ENCODE results near the gene SMDT1. TPM values are rescaled to one million over a fixed set of nuclear protein-coding genes. Genes with fewer than 3 reads are reported as not detected.
"Not testable (repeated sequence)": the region's sequence is repeated elsewhere in the genome, so short reads cannot be mapped to it uniquely, and the experiment has no call there.

The SMDT1 gene
- total RNA-seq, 6 experiments from 2014 or later = 6.7 to 78.1 (median 60.9) TPM

DNA sequence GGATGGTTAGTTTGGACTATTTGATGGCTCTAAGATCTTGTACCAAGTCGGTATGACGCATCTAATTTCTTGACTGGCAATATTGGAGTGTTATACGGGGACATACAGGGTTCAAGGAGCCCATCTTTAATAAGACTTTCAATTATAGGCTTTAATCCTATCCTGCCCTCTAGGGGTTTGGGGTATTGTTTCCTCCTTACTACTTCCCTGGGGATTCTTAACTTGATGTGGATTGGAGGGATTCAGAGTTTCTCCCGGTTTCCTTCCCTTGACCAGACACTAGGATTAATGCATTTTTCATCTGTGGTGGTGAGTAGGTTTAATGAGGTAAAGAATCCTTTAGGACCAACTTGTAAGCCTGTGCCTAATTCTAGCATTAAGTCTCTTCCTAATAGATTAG is 32.3 kb downstream of the SMDT1 start:
- no peak overlapping the region for H3K4me3 ChIP-seq
- peaks cover 0 to 9% (median 0%) of the 10 kb centered on the region in 4 donors for H3K4me1 ChIP-seq
- 68% methylated on average over 3 of the region's 4 CpGs for WGBS (ENCODE audit: insufficient coverage, low coverage, low lambda C conversion rate, missing lambda C conversion rate)
- H3K27me3 ChIP-seq = no peaks in the 10 kb centered on the region
- ATAC-seq = no peak
- no peak for DNase-seq
- H3K27ac ChIP-seq = no peak overlapping the region
- TF ChIP-seq, protein P1, sequence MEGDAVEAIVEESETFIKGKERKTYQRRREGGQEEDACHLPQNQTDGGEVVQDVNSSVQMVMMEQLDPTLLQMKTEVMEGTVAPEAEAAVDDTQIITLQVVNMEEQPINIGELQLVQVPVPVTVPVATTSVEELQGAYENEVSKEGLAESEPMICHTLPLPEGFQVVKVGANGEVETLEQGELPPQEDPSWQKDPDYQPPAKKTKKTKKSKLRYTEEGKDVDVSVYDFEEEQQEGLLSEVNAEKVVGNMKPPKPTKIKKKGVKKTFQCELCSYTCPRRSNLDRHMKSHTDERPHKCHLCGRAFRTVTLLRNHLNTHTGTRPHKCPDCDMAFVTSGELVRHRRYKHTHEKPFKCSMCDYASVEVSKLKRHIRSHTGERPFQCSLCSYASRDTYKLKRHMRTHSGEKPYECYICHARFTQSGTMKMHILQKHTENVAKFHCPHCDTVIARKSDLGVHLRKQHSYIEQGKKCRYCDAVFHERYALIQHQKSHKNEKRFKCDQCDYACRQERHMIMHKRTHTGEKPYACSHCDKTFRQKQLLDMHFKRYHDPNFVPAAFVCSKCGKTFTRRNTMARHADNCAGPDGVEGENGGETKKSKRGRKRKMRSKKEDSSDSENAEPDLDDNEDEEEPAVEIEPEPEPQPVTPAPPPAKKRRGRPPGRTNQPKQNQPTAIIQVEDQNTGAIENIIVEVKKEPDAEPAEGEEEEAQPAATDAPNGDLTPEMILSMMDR (IDR thresholded peaks at IDR 0.05) = no peak
- H3K9me3 ChIP-seq = no peaks in the 10 kb centered on the region
- H3K36me3 ChIP-seq = no peaks in the 10 kb centered on the region
- intact Hi-C loops (cut with DNase I) = no loop called here

- DNase-seq; H3K4me1 ChIP-seq; H3K36me3 ChIP-seq; intact Hi-C loops (cut with DNase I); H3K4me3 ChIP-seq; H3K9me3 ChIP-seq; H3K27ac ChIP-seq; H3K27me3 ChIP-seq; ATAC-seq: not testable (repeated sequence)
- TF ChIP-seq, protein P1 (IDR thresholded peaks at IDR 0.05) = peak; percentile 16 to 38 (median 22)
- WGBS (ENCODE audit: insufficient coverage, low coverage, low lambda C conversion rate, missing lambda C conversion rate) = 3% methylated on average over 4 of the region's 4 CpGs
Measured at GRCh38 chr22:42112793-42113192, 33.3 kb downstream of the SMDT1 start.

DNA sequence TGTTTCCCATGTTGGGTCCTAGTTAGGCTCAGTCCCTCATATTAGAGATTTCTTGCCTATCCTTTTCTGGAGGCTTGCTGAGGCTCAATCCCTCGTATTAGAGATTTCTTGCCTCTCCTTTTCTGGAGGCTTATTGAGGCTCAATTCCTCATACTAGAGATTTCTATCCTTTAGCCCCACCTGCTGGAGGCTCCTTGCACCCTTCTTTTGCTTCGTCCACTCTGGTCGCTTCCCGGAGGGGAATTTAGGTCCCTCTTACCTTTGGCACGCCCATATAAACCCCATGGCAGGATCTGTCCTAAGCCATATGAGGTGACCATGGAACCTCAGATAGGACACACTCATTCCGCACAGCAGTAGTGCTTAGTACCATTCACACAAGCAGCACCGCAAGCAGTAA is 35.2 kb downstream of the SMDT1 start:
- intact Hi-C loops (cut with DNase I) = no loop called here
- ATAC-seq = peak in 1 of 4 donors; percentile 30

DNA sequence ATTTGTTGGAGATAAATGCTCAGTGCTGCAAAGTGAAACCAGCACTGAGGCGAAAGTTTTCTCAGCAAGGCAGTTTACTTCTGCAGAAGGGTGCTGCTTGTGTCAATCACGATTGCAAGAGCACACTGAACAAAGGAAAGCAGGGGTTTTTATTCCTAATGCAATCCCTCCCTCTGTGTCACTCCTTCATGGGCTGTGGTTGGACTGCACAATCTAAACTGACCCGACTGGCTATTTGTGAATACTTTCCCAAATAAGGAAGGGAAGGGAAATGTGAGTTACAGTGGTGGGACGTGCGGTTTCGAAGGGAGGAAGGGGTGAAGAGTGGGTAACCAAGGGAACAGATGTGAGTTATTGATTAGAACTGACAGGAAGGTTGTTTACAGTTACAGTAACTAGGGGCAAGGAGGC is 35.9 kb downstream of the SMDT1 start:
- DNase-seq; ATAC-seq; H3K4me3 ChIP-seq; H3K9me3 ChIP-seq; H3K36me3 ChIP-seq; H3K27ac ChIP-seq; intact Hi-C loops (cut with DNase I); H3K27me3 ChIP-seq; H3K4me1 ChIP-seq: not testable (repeated sequence)
- 83% methylated on average over 5 of the region's 6 CpGs for WGBS (ENCODE audit: insufficient coverage, low coverage, low lambda C conversion rate, missing lambda C conversion rate)

More for the DNA sequence above, 35.2 kb downstream of the SMDT1 start:
- H3K27me3 ChIP-seq = no peaks in the 10 kb centered on the region
- TF ChIP-seq, protein P1 (IDR thresholded peaks at IDR 0.05) = peak in 2 of 4 donors; percentile 27 to 37
- no peak for TF ChIP-seq POLR2A (IDR thresholded peaks at IDR 0.05)
- H3K36me3 ChIP-seq = no peaks in the 10 kb centered on the region
- peaks cover 0 to 7% (median 0%) of the 10 kb centered on the region in 4 donors for H3K4me1 ChIP-seq
- H3K4me3 ChIP-seq = no peak overlapping the region
- no peaks in the 10 kb centered on the region for H3K9me3 ChIP-seq
- 100% methylated on average over 1 of the region's 7 CpGs for WGBS (ENCODE audit: insufficient coverage, low coverage, low lambda C conversion rate, missing lambda C conversion rate)
- no peak for DNase-seq
- H3K27ac ChIP-seq = no peak overlapping the region

DNA sequence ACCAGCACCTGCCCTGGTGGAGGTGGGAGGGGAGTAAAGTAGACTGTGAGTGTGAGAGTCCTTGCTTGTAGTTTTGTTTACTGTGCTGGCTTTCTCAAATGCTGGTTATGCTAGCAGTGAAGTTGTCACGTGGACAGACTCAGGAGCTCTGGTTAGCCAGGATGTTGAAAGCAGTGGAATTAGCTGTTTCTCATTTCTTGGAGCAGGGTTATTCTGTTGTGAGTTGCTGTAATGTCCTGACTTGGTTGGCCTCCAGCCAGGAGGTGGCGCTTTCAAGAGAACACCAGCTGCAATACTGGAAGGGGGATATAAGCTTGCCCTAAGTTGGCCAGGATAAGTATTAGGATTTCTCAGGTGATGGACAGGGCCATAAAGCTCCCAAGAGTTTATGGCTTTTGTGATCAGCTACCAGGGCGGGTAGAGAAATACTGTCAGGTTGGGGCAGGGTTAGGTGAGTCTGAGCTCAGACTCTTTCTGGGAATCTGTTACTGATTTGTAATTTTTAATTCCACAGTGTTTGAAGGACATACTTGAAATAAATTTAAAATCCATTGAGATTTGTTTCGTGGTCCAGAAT is 37.4 kb downstream of the SMDT1 start:
- peak in 2 of 4 donors; percentile 8 to 32 for ATAC-seq
- TF ChIP-seq, protein P1 (IDR thresholded peaks at IDR 0.05) = no peak
- TF ChIP-seq POLR2A (IDR thresholded peaks at IDR 0.05) = no peak
- Histone ChIP-seq H3K4me1 (peaks cover 0 to 15% (median 0%) of the 10 kb centered on the region in 4 donors), H3K27ac (no peak overlapping the region), H3K9me3 (no peaks in the 10 kb centered on the region), H3K36me3 (no peaks in the 10 kb centered on the region), H3K27me3 (no peaks in the 10 kb centered on the region), H3K4me3 (no peak overlapping the region)
- intact Hi-C loops (cut with DNase I) = no loop called here
- WGBS (ENCODE audit: insufficient coverage, low coverage, low lambda C conversion rate, missing lambda C conversion rate) = 75% methylated on average over 4 of the region's 4 CpGs
- DNase-seq = peak in 1 of 3 donors; percentile 37

DNA sequence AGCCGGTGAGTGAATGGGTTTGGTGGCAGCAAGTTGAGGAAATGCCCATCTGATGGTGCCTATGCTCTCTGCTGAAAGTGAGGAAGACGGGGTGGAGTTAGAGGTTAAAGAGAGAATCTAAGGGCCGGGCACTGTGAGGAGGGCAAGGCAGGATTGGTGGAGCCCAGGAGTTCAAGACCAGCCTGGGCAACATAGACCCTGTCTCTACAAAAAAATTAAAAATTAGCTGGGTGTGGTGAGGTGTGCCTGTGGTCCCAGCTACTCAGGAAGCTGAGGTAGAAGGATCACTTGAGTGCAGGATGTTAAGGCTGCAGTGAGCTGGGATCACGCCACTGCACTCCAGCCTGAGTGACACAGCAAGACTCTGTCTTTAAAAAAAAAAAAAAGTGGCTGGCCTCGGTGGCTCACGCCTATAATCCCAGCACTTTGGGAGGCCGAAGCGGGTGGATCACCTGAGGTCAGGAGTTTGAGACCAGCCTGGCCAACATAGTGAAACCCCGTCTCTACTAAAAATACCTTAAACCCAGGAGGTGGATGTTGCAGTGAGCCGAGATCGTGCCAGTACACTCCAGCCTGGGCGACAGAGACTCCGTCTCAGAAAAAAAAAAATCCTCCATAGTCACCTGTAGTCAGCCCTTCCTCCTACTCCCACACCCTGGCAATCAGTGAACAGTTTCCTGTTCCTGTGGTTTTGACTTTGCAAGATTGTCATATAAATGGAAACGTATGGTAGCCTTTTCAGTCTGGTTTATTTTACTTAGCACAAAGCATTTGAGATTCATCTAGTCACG is 40.9 kb downstream of the SMDT1 start:
- H3K27me3 ChIP-seq; H3K4me3 ChIP-seq; DNase-seq; intact Hi-C loops (cut with DNase I); H3K36me3 ChIP-seq; H3K9me3 ChIP-seq: not testable (repeated sequence)
- peaks cover 0 to 16% (median 0%) of the 10 kb centered on the region in 4 donors for H3K4me1 ChIP-seq
- peak overlapping the region in 1 of 3 donors; percentile 47 for H3K27ac ChIP-seq
- WGBS (ENCODE audit: insufficient coverage, low coverage, low lambda C conversion rate, missing lambda C conversion rate) = 14% methylated on average over 9 of the region's 15 CpGs
- ATAC-seq = peak; percentile 7 to 36 (median 16)

DNA sequence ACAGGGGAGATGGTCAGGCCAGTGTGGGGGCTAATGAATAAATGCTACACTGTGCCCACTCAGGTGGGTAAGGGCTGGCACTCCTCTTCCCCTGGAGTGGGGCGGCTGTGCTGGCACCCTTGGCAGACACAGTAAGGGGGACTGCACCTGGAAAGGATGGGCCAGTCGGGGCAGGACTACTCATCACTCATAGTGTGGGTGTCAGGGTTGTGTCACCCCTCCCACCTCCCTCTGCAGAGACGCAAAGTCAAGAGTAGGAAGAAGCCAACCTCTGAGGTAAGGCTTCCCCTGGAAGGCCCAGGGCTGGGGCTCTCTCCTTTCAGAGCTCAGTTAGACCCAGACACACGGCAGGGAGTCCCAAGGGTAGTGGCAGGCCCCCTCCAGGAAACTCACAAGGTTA is 44.0 kb downstream of the SMDT1 start:
- no CpG with 5 or more reads among the region's 4 CpGs for WGBS (ENCODE audit: insufficient coverage, low coverage, low lambda C conversion rate, missing lambda C conversion rate)
- DNase-seq; H3K9me3 ChIP-seq; H3K4me3 ChIP-seq; intact Hi-C loops (cut with DNase I); H3K27ac ChIP-seq; H3K27me3 ChIP-seq; ATAC-seq: not testable (repeated sequence)
- H3K36me3 ChIP-seq = peaks cover 0 to 19% (median 7%) of the 10 kb centered on the region in 4 donors
- H3K4me1 ChIP-seq = peaks cover 0 to 15% (median 0%) of the 10 kb centered on the region in 4 donors

Data from right lobe of liver (tissue), 6 donors.